ENCODE data around the gene SEMA3F.

DNA sequence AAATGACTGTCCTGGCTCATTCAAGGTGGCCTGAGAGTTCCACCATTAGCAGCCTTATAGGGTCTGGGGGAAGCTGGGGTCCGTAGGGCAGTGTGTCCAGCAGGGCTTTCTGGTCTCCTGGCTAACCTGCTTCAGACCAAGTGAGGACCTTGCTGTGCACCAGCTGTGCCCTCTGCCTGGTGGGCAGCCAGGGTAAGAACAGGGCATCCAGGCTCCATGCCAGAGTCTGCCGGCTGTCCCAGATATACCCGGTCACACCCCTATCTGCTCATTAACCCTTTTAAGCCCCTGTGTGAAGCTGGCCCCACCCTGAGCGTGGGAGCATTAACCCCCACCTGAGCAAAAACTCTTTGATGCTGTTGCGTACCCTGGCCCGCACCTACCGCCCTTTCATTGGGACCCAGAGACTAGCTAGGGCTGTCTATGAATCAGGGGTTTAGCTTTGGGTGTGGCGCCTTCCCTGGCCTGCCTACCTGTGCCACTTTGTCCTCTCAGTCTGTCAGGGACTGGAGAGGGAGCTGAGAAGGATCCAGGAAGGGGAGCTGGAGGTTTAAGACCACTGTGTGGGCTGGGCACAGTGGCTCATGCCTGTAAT lies 17.6 kb downstream of the SEMA3F start:
- TF ChIP-seq POLR2AphosphoS5 (IDR thresholded peaks at IDR 0.05; ENCODE audit: low read depth, low read length), result no peak
- TF ChIP-seq, protein P1, sequence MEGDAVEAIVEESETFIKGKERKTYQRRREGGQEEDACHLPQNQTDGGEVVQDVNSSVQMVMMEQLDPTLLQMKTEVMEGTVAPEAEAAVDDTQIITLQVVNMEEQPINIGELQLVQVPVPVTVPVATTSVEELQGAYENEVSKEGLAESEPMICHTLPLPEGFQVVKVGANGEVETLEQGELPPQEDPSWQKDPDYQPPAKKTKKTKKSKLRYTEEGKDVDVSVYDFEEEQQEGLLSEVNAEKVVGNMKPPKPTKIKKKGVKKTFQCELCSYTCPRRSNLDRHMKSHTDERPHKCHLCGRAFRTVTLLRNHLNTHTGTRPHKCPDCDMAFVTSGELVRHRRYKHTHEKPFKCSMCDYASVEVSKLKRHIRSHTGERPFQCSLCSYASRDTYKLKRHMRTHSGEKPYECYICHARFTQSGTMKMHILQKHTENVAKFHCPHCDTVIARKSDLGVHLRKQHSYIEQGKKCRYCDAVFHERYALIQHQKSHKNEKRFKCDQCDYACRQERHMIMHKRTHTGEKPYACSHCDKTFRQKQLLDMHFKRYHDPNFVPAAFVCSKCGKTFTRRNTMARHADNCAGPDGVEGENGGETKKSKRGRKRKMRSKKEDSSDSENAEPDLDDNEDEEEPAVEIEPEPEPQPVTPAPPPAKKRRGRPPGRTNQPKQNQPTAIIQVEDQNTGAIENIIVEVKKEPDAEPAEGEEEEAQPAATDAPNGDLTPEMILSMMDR (IDR thresholded peaks at IDR 0.05), result no peak
- TF ChIP-seq, protein P2, sequence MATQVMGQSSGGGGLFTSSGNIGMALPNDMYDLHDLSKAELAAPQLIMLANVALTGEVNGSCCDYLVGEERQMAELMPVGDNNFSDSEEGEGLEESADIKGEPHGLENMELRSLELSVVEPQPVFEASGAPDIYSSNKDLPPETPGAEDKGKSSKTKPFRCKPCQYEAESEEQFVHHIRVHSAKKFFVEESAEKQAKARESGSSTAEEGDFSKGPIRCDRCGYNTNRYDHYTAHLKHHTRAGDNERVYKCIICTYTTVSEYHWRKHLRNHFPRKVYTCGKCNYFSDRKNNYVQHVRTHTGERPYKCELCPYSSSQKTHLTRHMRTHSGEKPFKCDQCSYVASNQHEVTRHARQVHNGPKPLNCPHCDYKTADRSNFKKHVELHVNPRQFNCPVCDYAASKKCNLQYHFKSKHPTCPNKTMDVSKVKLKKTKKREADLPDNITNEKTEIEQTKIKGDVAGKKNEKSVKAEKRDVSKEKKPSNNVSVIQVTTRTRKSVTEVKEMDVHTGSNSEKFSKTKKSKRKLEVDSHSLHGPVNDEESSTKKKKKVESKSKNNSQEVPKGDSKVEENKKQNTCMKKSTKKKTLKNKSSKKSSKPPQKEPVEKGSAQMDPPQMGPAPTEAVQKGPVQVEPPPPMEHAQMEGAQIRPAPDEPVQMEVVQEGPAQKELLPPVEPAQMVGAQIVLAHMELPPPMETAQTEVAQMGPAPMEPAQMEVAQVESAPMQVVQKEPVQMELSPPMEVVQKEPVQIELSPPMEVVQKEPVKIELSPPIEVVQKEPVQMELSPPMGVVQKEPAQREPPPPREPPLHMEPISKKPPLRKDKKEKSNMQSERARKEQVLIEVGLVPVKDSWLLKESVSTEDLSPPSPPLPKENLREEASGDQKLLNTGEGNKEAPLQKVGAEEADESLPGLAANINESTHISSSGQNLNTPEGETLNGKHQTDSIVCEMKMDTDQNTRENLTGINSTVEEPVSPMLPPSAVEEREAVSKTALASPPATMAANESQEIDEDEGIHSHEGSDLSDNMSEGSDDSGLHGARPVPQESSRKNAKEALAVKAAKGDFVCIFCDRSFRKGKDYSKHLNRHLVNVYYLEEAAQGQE (IDR thresholded peaks at IDR 0.05; ENCODE audit: insufficient read depth in 1 of 2, low read depth in 2 of 2, low read length in 1 of 2), result no peak
